A549 (cell line): ENCODE measurements around the gene DUSP2. TPM values are rescaled to one million over a fixed set of nuclear protein-coding genes. Genes with fewer than 3 reads are reported as not detected.
A peak's percentile ranks its signal among the peaks of the same experiment; 100 is the strongest.

Experiments used
- ATAC-seq, 2 experiments: fragments of 200-7000 bp in 1 of 2; fragments of >200 bp in 1 of 2; cut with Nextera tagmentation in 1 of 2; cut with Tn5 transposase in 1 of 2; 3 replicates each; pipeline versions ENCODE4 v1.8.0 to v1.9.1; 2018 to 2020; ENCODE audit warnings: mild to moderate bottlenecking in 1 of 2, moderate library complexity in 1 of 2
- CTCF ChIA-PET: fragments of 300-600 bp; sonication (Branson Sonifier 250); formaldehyde crosslinking; extraction: SDS; loops from one replicate; lab custom pipeline; 2021; ENCODE audit warnings: antibody characterized with exemption, inconsistent platforms; lab: Yijun Ruan, JAX
- POLR2A ChIA-PET: fragments of 350-600 bp; formaldehyde crosslinking; extraction: SDS; loops from one replicate; lab custom pipeline; 2021; ENCODE audit warnings: antibody characterized with exemption, inconsistent platforms; lab: Yijun Ruan, JAX
- DNase-seq, 2 experiments: peaks; one replicate each; pipeline versions ENCODE4 v3.0.0 to v3.0.0-alpha.2; 2011 to 2016; ENCODE audit warnings: low read depth in 1 of 2, low spot score in 1 of 2
- FAIRE-seq: peaks from 2 replicates; lab custom pipeline; 2011; peaks lifted over from hg19 to GRCh38; lab: Jason Lieb, UNC
- H3K27ac ChIP-seq, 2 experiments: fragments of >200 bp; sonication (Bioruptor Twin); formaldehyde crosslinking; 3 replicates each; pipeline ENCODE4 v1.5.1; 2016 to 2017
- H3K4me1 ChIP-seq: fragments of >200 bp; sonication (Bioruptor Twin); formaldehyde crosslinking; 3 replicates; pipeline ENCODE4 v1.6.1; 2016
- H3K4me2 ChIP-seq: fragments of >200 bp; sonication (Bioruptor Twin); formaldehyde crosslinking; 3 replicates; pipeline ENCODE4 v1.6.1; 2016
- H3K4me3 ChIP-seq: fragments of >200 bp; sonication (Bioruptor Twin); formaldehyde crosslinking; 3 replicates; pipeline ENCODE4 v1.5.1; 2016
- H3K9me3 ChIP-seq: fragments of >200 bp; sonication (Bioruptor Twin); formaldehyde crosslinking; 3 replicates; pipeline ENCODE4 v1.6.1; 2016
- CEBPB ChIP-seq, 2 experiments: fragments of >200 bp in 1 of 2; sonication (Bioruptor Twin) in 1 of 2; formaldehyde crosslinking in 1 of 2; IDR thresholded peaks; 2 replicates each; pipeline ENCODE4 v1.6.1; 2012 to 2016
- CHD2 ChIP-seq: fragments of 150-350 bp; IDR thresholded peaks from 2 replicates; pipeline ENCODE4 v1.6.1; 2014; ENCODE audit warnings: low read length; ENCODE audit not compliant: partially characterized antibody
- CHD4 ChIP-seq: fragments of 200-600 bp; sonication (generic); IDR thresholded peaks from 2 replicates; pipeline ENCODE4 v1.6.1; 2016; ENCODE audit warnings: antibody characterized with exemption, mild to moderate bottlenecking, borderline replicate concordance
- EHF ChIP-seq: fragments of 250-450 bp; sonication (Bioruptor Pico); IDR thresholded peaks from 2 replicates; pipeline ENCODE4 v1.5.0; 2020; ENCODE audit warnings: mild to moderate bottlenecking
- EP300 ChIP-seq, 2 experiments: fragments of >200 bp; sonication (Bioruptor Twin); formaldehyde crosslinking; IDR thresholded peaks; 2 replicates in 1 of 2; 3 replicates in 1 of 2; pipeline ENCODE4 v1.6.1; 2016 to 2017
- ESRRA ChIP-seq: fragments of 150-350 bp; IDR thresholded peaks from 2 replicates; pipeline ENCODE4 v1.6.1; 2014; ENCODE audit warnings: mild to moderate bottlenecking, low read length, borderline replicate concordance
- FOSB ChIP-seq: fragments of 250-450 bp; sonication (Bioruptor Pico); IDR thresholded peaks from 2 replicates; pipeline ENCODE4 v1.5.0; 2020; ENCODE audit warnings: mild to moderate bottlenecking, moderate library complexity
- HDAC2 ChIP-seq: fragments of 200-600 bp; sonication (generic); IDR thresholded peaks from 2 replicates; pipeline ENCODE4 v1.6.1; 2016
- HOXB13 ChIP-seq: fragments of 250-450 bp; sonication (Bioruptor Pico); IDR thresholded peaks from 2 replicates; pipeline ENCODE4 v1.5.0; 2020; ENCODE audit warnings: low read depth, mild to moderate bottlenecking, moderate library complexity
- HOXB5 ChIP-seq: fragments of 250-450 bp; sonication (Bioruptor Pico); IDR thresholded peaks from 2 replicates; pipeline ENCODE4 v1.5.0; 2020; ENCODE audit warnings: mild to moderate bottlenecking, moderate library complexity
- JUN ChIP-seq, 2 experiments: fragments of >200 bp; sonication (Bioruptor Twin); formaldehyde crosslinking; IDR thresholded peaks; 2 replicates in 1 of 2; 3 replicates in 1 of 2; pipeline ENCODE4 v1.6.1; 2016 to 2017
- MAZ ChIP-seq: fragments of 150-350 bp; IDR thresholded peaks from 2 replicates; pipeline ENCODE4 v1.6.1; 2014; ENCODE audit warnings: antibody characterized with exemption, low read depth, low read length, borderline replicate concordance
- MYC ChIP-seq: IDR thresholded peaks from 2 replicates; pipeline ENCODE4 v1.6.1; 2012; ENCODE audit warnings: mild to moderate bottlenecking, inconsistent platforms, low read length, improper control_type of control experiment, borderline replicate concordance
- RAD21 ChIP-seq, 2 experiments: fragments of >200 bp in 1 of 2; sonication (Bioruptor Twin) in 1 of 2; formaldehyde crosslinking in 1 of 2; IDR thresholded peaks in 1 of 2; conservative IDR thresholded peaks in 1 of 2; 2 replicates in 1 of 2; 3 replicates in 1 of 2; pipeline ENCODE4 v1.6.1; 2012 to 2018; ENCODE audit warnings: inconsistent platforms in 1 of 2
- RFX5 ChIP-seq: fragments of 450-650 bp; IDR thresholded peaks from 2 replicates; pipeline ENCODE4 v1.7.1; 2014; ENCODE audit warnings: antibody characterized with exemption, mild to moderate bottlenecking, moderate library complexity
- ZC3H11A ChIP-seq: fragments of 450-650 bp; IDR thresholded peaks from 2 replicates; pipeline ENCODE4 v1.6.1; 2014; ENCODE audit warnings: antibody characterized with exemption, mild to moderate bottlenecking
- ZFP36 ChIP-seq: fragments of 450-650 bp; IDR thresholded peaks from 2 replicates; pipeline ENCODE4 v1.6.1; 2014; ENCODE audit warnings: borderline replicate concordance; ENCODE audit not compliant: partially characterized antibody
- ZNF302 ChIP-seq: fragments of 250-450 bp; sonication (Bioruptor Pico); IDR thresholded peaks from 2 replicates; pipeline ENCODE4 v1.9.0; 2021; ENCODE audit warnings: inconsistent platforms, mild to moderate bottlenecking, moderate library complexity
- WGBS: methylation state at CpG from one replicate; pipeline ENCODE4 v1.1.6; 2017; ENCODE audit errors: missing lambda C conversion rate; 5-methylcytosine and 5-hydroxymethylcytosine counted together
- polyA plus RNA-seq, 4 experiments: library from polyadenylated mRNA; depleted of rRNA in 3 of 4; stranded (reverse); fragments of >200 nt; fragmentation: RNase III in 1 of 4; extraction: RNeasy Plus Mini Kit Qiagen cat#74134 plus additional on column Dnase treatment in 1 of 4; gene quantifications; 2 replicates in 3 of 4; 3 replicates in 1 of 4; pipeline ENCODE4 v1.2.3, GENCODE V29; 2011 to 2017
- TF ChIP-seq, protein P1 (sequence below): fragments of 250-450 bp; sonication (Bioruptor Pico); IDR thresholded peaks from 2 replicates; pipeline ENCODE4 v1.5.0; 2021; ENCODE audit warnings: mild to moderate bottlenecking, moderate library complexity, borderline replicate concordance
- TF ChIP-seq, protein P2 (sequence below): fragments of >200 bp; sonication (Bioruptor Twin); formaldehyde crosslinking; IDR thresholded peaks from 3 replicates; pipeline ENCODE4 v1.5.1; 2016
- TF ChIP-seq, protein P3 (sequence below): fragments of 150-350 bp; IDR thresholded peaks from 2 replicates; pipeline ENCODE4 v1.6.1; 2014; ENCODE audit warnings: low read depth, mild to moderate bottlenecking, low read length

The DUSP2 gene
- polyA plus RNA-seq, 2 of the 4 experiments (the other 2 are of a cell fraction): 0.26 to 0.27 TPM

DNA sequence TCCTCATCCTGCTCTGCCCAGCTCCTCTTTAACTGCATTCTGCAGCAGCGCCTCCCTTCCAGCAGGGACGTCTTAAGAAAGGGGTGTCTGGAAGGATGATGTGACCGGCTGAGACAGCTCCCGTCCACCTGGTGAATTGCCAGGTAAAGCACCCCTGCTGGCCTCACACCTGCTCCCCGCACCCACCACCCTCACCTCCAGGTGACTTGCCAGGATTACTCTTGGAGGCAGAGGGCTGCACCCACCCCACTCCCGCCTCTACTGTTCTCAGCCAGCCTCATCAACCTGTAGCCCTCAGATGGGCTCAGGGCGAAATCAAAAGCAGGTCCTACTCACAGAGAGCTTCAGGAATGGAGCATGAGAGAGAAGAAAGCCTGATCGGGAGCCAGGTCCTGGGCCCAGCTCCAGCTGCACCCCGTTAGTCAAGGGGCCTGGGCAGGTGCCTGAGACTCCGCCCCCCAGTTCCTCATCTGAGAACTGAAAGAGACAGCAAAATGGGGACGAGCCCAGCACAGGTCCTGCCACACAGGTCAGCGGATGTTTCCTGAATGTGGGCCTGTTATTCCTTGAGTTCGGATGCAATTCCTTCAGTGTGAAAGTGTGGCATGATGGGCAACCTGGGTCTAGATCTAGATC is 34.5 kb downstream of the DUSP2 start:
- CTCF ChIA-PET: interaction anchor here (0.8 to 9.6 kb wide), 6 partner anchors 9 to 118 kb away, joined by 3 to 126 read pairs (median 6); no protein-coding TSS in a partner anchor
- Histone ChIP-seq H3K9me3 (peaks cover 2% of the 10 kb centered on the region; the same call in 2 of the 3 replicates), H3K27ac (no peak overlapping the region), H3K4me3 (no peak overlapping the region), H3K4me2 (no peak overlapping the region), H3K4me1 (no peaks in the 10 kb centered on the region)
- FAIRE-seq: no peak
- WGBS: 68% methylated on average over 12 of the region's 13 CpGs
- ATAC-seq: peak in 1 of 2 experiments; percentile 15; a peak in 1 of 6 replicates
- no peak for DNase-seq
- POLR2A ChIA-PET: no interaction called here
- TF ChIP-seq MYC (no peak), HOXB5 (CRISPR knock-in tag) (no peak), ZC3H11A (no peak), CEBPB (IDR thresholded peaks at IDR 0.05) (no peak), CHD2 (no peak), HDAC2 (no peak), ZFP36 (no peak), HOXB13 (CRISPR knock-in tag) (no peak), MAZ (no peak), EHF (CRISPR knock-in tag) (no peak), EP300 (IDR thresholded peaks at IDR 0.05) (no peak), ZNF302 (CRISPR knock-in tag) (no peak), ESRRA (no peak), CHD4 (no peak), JUN (IDR thresholded peaks at IDR 0.05) (no peak), FOSB (no peak), RFX5 (no peak)
- TF ChIP-seq, protein P1, sequence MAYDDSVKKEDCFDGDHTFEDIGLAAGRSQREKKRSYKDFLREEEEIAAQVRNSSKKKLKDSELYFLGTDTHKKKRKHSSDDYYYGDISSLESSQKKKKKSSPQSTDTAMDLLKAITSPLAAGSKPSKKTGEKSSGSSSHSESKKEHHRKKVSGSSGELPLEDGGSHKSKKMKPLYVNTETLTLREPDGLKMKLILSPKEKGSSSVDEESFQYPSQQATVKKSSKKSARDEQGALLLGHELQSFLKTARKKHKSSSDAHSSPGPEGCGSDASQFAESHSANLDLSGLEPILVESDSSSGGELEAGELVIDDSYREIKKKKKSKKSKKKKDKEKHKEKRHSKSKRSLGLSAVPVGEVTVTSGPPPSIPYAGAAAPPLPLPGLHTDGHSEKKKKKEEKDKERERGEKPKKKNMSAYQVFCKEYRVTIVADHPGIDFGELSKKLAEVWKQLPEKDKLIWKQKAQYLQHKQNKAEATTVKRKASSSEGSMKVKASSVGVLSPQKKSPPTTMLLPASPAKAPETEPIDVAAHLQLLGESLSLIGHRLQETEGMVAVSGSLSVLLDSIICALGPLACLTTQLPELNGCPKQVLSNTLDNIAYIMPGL (CRISPR knock-in tag): no peak
- TF ChIP-seq, protein P2, sequence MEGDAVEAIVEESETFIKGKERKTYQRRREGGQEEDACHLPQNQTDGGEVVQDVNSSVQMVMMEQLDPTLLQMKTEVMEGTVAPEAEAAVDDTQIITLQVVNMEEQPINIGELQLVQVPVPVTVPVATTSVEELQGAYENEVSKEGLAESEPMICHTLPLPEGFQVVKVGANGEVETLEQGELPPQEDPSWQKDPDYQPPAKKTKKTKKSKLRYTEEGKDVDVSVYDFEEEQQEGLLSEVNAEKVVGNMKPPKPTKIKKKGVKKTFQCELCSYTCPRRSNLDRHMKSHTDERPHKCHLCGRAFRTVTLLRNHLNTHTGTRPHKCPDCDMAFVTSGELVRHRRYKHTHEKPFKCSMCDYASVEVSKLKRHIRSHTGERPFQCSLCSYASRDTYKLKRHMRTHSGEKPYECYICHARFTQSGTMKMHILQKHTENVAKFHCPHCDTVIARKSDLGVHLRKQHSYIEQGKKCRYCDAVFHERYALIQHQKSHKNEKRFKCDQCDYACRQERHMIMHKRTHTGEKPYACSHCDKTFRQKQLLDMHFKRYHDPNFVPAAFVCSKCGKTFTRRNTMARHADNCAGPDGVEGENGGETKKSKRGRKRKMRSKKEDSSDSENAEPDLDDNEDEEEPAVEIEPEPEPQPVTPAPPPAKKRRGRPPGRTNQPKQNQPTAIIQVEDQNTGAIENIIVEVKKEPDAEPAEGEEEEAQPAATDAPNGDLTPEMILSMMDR: no peak
- TF ChIP-seq, protein P3, sequence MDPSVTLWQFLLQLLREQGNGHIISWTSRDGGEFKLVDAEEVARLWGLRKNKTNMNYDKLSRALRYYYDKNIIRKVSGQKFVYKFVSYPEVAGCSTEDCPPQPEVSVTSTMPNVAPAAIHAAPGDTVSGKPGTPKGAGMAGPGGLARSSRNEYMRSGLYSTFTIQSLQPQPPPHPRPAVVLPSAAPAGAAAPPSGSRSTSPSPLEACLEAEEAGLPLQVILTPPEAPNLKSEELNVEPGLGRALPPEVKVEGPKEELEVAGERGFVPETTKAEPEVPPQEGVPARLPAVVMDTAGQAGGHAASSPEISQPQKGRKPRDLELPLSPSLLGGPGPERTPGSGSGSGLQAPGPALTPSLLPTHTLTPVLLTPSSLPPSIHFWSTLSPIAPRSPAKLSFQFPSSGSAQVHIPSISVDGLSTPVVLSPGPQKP: no peak

DNA sequence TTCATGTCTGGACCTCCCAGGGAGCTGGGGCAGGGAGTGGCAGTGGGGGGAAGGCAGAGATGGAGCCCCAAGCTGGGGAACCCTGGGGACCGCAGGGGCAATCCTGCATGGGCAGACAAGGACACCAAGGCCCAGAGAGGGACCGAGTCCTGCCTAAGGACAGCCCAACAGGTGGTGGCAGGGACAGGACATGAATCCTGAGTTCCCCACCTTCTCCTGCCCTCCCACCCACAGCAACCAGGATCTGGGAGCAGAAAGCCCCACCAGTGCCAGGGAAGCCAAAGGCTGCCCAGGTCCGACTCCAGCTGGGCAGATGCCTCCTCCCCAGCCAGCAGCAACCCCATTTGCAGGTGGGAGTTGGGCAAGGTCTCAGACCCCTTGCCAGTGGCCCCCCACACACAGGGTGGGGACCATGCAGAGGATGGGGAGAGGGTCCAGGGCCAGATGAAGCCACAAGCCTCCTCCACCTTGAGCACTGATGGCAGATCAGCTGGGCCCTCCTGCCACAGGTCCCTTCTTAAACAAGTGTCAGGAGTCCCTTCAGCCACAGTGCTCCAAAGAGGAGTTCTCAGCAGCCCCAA is 35.2 kb downstream of the DUSP2 start:
- POLR2A ChIA-PET: no interaction called here
- Histone ChIP-seq H3K4me2 (no peak overlapping the region), H3K4me1 (no peaks in the 10 kb centered on the region)
- no peak for TF ChIP-seq RAD21 (conservative IDR thresholded peaks at IDR 0.05 in 1 of 2, IDR thresholded peaks at IDR 0.05 in 1 of 2)
- TF ChIP-seq, all 56 proteins: peak for 0
- Histone ChIP-seq H3K27ac (no peak overlapping the region), H3K4me3 (no peak overlapping the region), H3K9me3 (peaks cover 10% of the 10 kb centered on the region)
- FAIRE-seq (no peak), ATAC-seq (no peak), DNase-seq (no peak)
- CTCF ChIA-PET: interaction anchor here (0.8 to 9.6 kb wide), 6 partner anchors 8 to 117 kb away, joined by 3 to 126 read pairs (median 6); no protein-coding TSS in a partner anchor
- WGBS: 88% methylated on average over 3 of the region's 3 CpGs
